Inflammatory macrophage treated with lipopolysaccharide for 4 hours (primary cell): Measurements from ENCODE around the gene COL6A2.
"Not testable (repeated sequence)": the region's sequence is repeated elsewhere in the genome, so short reads cannot be mapped to it uniquely, and the experiment has no call there.

Experiments
- DNase-seq: peaks from one replicate; pipeline ENCODE4 v3.0.0-alpha.2; 2020

The COL6A2 gene

DNA sequence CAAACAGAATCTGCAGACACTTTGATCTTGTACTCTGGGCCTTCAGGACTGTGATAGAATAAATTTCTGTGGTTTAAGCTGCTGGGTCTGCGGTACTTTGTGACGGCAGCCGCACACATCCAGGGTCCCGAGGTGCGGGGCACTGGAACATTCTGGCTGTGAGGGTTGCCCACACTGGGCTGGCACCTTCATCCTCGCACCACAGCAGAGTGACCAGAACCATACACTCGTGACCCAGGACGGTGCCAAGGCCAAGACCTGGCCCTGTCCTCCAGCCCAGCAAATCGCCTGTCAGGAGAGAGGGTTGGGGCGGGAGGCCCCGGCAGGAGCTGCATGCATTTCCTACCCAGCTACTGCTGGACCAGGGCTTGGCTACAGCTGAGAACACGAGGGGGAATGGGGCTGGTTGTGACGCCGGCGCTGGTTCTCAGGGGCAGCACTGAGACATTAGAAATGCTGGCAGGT lies 60.1 kb downstream of the COL6A2 start:
- DNase-seq = no peak

DNA sequence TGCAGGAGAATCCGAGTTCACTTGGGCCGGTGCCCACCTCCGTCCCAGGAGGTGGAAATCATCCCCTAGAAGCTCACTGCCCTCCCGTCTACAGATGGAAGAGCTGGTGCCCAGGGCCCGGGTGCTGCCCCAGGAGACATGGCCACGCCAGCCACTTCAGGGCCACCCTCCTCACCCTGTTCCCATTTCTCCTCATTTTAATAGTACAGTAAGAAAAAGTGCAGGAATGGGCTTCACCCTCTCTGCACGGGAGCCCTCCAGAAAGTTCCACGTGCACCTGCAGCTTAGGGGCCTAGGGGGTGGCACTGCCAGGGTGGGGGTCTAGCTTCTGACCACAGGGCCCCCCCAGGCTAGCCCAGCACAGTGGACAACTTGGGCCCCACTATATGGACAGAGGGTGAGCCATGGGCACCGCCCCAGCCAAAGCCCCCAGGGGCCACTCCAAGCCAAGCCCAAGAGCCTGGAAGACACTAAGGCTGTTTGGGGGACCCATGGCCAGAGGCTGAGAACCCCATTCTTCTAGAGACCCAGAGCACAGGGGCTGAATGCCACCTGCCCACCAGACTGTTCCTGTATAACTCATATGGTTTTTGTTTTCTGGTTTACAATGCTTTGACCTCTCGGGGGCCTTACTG lies 60.9 kb downstream of the COL6A2 start:
- DNase-seq = no peak

DNA sequence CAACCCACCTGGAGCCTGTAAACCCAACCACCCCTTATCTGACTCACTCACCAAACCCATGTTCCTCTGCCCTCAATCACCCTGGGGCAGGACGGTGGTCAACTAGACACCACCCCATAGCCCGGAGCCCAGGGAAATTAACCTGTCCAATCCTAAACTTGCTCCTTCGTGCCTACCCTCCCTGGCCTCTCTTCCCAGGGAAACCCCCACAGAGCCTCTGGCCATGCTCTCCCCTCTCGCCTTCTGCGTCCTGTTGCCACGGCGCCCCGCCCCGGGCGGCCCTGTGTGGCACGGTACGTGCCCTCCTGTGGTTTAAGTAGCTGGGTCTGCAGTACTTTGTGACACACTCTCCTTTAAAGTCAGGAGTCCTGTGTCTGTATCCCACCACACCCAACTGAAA lies 61.5 kb downstream of the COL6A2 start:
- no peak for DNase-seq

DNA sequence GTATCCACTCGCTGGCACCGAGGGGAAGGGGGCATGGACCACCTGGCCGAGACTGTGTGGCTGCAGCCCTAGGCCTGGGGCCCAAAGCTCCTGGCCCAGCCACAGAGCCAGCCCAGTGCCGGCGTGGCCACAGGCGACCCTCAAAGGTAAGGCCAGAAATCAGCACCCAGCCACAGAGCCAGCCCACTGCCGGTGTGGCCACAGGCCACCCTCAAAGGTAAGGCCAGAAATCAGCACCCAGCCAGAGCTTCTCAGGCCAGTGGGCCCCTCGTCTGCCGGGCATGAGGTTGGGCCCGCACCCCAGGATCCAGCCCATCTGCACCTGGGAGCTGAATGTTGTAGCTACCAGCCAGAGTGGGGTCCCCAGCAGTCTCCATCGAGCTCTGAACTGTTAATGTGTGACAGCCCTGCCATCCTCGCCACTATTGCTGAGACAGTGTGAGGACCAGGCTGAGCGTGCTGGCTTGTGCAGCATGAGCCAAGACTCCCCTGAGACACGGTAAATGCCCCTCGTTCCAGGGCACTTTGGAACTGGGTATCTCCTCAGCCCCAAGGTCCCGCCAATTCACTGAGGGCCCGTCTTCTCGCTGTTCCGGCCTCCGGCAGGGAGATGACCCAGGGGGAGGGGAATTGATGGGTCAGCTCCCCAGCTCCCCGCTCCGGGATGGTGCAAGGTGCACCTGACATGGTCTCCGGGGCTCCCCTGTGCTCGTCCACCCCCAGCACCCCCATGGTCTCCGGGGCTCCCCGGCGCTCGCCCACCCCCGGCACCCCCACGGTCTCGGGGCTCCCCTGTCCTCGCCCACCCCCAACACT lies 62.1 kb downstream of the COL6A2 start:
- DNase-seq = no peak

DNA sequence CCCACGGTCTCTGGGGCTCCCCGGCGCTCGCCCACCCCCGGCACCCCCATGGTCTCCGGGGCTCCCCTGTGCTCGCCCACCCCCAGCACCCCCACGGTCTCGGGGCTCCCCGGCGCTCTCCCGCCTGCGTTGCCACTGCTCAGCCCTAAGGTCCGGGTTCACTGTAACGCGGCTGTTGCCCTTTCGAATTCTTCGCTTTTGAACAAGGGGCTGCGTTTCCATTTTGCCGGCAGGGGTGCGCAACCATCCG lies 62.7 kb downstream of the COL6A2 start:
- no peak for DNase-seq

DNA sequence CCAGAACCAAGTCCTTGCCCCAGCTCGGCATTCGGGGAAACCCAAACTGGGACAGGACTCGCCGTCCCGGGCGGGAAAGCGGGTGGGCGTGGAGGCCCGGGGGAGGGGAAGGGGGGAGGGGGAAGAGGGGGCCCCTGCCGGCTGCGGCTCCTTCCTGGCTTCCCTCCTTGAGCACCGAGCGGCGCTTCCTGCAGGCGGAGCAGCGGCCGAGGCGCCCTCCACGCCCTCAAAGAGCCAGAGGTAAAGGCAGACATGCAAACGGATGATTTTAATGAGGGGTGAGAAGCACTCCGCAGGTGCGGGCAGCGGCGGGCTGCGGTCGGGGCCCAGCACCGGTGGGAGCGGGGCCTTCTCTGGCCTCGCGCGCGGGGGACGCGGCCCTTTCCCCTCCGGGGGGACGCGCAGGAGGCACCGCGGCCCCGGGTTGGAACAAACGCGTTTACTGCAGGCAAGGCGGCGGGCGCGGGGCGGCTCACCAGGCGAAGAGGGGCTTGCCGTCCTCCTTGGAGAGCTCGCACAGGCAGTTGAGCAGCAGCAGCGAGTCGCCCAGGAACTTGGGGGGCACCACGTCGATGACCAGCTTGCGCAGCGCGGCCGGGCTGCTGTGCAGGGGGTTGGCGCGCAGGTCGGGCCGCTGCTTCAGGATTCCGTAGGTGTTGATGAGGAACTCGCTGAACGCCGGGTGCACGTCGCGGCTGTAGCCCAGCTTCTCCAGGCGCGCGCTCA lies 63.2 kb downstream of the COL6A2 start:
- no peak for DNase-seq

DNA sequence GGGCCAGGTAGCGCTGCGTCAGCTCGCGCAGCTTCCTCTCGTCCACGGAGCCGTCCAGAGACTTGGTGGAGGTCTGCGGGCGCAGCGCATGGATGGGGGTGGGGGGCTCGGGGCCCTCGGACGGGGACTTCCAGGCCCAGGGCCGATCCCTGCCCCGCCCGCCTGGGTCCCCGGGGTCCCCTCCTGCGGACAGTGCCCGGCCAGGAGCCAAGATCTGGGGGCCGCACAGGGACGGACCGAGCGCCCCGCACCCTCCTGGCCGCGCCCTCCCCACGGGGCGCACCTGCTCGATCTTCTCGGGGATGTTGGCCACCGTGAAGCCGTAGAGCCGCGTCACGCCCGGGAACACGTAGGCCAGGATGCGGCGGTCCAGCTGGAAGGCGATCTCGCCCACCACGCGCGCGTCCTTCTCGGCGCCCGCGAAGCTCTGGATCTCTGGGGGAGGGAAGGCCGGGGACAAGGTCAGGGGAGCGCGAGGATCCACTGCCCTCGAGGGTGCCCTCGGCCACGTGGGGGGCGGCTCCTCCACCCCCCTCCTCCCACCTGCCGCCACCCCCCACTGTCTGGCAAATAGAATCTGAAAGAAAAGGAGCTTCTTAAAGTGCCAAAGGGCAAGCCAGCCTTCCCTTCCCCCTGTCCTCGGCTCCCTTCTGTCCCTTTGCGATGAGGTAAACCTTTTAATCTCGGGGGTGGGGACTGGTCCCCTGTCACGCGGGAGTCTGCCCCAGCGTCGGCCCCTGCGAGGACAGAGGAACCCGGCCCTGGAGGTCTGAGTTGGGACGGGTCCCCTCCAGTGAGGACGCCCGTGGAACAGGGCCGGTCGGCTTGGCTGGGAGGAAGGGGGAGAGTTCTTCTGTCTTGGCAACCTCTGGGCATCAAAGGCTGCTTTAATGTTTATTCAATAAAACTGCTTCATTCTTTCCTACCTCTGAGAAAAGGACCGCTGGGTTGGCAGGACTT lies 64.0 kb downstream of the COL6A2 start:
- no peak for DNase-seq

DNA sequence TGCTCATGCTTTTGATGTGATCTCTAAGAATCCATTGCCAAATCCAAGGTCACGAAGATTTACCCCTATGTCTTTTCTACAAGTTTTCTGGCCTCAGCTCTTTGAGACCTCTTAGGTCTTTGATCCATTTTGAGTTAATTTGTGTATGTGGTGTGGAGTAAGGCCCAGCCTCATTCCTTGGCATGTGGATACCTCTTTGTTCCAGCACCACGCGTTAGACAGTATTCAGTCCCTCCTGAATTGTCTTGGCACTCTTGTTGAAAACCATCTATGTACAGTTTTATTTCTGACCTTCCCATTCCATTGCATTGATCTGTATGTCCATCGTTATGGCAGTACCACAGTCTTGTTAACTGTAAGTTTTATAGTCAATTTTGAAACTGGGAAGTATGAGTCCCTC lies 65.5 kb downstream of the COL6A2 start:
- DNase-seq = no peak

DNA sequence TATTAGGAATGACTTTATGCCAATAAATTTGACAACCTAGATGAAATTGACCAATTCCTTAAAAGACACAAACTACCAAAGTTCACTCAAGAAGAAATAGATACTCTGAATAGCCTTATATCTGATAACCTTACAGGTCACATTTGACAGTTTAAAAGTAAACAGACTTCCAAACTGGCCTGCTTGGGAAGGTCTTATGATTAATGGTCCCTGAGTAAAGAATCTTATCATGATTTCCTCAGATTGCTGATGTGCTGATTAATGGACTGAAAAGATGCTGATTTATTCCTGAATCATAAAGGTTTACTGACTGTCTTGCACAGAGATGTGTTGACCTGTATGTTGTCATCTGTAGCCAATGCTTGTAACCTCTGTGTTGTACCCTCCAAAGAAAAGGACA lies 67.2 kb downstream of the COL6A2 start:
- DNase-seq = no peak

DNA sequence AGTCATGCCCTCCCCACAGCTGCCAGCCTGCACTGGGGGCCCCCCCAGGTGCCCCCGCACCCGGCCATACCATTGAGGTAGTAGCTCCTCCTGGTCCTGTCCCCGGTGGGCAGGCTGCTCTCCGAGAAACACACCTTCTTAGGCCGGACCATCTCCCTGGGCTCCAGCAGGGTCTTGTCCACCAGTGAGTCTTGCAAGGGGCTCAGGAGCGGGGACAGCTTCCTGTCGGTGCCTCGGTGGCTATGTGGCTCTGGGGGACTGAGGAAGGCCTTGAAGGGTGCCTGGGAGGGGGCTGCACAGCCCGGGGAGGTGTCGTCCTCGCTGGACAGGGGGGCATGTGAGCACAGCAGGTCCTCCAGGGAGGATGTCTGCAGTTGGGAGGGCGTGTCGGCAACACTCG lies 70.3 kb downstream of the COL6A2 start:
- no peak for DNase-seq

DNA sequence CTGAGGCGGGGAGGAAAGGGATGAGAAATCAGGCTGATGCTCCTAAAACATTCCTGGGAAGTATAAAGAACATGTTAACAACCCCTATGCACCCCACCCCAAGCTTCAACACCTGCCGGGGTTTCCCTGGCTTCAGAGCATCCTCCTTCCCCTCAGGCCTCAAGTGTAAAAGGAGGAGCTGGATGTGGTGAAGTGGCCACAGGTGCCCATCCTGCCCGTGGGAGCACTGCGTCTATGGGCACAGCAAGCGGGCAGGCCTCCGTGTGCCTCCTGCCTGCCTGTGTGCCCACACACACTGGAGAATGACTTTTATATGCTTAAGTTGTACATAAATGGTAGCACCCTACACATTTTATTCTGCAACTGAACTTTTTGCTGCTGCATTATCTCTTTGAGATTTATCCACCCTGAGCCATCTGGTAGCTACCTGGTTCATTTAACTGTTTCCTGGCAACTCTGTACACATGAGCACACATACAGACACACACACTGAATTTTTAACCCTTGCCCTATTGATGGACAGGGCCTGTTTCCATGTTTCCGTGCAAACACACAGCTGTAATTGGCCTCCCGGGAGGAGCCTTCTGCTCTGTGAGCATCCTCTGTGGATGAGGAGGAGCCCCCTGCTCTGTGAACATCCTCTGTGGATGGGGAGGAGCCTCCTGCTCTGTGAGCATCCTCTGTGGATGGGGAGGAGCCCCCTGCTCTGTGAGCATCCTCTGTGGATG lies 70.9 kb downstream of the COL6A2 start:
- no peak for DNase-seq

DNA sequence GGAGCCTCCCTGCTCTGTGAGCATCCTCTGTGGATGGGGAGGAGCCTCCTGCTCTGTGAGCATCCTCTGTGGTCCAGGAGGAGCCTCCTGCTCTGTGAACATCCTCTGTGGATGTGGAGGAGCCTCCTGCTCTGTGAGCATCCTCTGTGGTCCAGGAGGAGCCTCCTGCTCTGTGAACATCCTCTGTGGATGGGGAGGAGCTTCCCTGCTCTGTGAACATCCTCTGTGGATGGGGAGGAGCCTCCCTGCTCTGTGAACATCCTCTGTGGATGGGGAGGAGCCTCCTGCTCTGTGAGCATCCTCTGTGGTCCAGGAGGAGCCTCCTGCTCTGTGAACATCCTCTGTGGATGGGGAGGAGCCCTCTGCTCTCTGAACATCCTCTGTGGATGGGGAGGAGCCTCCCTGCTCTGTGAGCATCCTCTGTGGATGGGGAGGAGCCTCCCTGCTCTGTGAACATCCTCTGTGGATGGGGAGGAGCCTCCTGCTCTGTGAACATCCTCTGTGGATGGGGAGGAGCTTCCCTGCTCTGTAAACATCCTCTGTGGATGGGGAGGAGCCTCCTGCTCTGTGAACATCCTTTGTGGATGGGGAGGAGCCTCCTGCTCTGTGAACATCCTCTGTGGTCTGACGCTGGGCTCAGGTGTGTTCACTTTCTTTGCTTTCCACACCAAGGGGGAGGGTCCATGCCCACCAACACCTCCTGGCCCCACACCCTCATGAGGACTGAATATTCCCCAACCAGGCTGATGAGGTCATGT lies 72.7 kb downstream of the COL6A2 start:
- DNase-seq = not testable (repeated sequence)

DNA sequence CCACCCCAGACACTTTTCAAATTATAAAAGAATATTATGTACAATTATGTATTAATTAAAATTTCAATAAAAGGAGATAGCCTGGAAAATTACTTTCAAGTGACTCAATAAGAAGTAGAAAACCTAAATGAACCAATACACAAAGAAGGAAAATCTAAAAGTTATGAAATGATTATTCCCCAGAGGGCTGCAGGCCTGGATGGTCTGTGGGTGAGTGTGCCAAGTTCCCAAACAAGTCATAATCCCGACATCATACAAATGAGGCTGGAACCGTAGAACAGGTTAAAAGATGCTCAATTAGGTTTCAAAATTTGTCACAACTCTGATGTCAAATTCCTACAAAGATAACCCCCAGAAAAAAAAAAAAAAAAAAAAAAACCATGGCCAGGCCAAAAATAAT lies 73.7 kb downstream of the COL6A2 start:
- no peak for DNase-seq

DNA sequence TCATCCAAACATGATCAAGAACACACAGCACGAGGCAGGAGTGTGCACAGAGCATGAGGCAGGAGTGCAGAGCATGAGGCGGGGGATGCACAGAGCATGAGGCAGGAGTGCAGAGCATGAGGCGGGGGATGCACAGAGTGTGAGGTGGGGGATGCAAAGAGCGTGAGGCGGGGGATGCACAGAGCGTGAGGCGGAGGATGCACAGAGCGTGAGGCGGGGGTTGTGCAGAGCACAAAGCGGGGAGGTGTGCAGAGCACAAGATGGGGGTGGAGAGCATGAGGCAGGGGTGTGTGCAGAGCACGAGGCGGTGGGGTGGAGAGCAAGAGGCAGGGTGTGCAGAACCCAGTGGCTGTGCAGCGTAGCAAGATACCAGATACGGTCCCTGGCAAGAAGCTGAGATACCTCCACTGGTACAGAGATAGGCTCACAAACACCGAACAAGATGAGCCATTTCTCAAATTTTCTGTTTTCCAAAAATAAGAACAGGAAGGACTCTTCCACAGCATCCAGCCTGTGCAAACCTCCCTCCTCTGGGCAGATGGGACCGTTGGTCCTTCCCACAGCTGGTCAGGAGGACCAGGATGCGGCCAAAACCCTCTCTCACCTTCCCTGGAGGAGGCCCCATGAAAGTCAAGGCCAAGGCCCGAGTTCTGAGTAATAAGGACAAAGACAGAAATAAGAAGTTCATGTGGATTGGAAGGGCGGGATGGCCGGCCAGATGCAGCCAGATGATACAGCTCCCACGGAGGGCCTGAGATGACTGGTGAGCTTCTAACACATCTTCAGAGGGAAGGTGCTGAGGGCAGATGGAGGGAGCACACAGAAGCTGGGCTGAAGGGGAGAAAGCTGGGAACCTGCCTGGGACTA lies 74.3 kb downstream of the COL6A2 start:
- no peak for DNase-seq

DNA sequence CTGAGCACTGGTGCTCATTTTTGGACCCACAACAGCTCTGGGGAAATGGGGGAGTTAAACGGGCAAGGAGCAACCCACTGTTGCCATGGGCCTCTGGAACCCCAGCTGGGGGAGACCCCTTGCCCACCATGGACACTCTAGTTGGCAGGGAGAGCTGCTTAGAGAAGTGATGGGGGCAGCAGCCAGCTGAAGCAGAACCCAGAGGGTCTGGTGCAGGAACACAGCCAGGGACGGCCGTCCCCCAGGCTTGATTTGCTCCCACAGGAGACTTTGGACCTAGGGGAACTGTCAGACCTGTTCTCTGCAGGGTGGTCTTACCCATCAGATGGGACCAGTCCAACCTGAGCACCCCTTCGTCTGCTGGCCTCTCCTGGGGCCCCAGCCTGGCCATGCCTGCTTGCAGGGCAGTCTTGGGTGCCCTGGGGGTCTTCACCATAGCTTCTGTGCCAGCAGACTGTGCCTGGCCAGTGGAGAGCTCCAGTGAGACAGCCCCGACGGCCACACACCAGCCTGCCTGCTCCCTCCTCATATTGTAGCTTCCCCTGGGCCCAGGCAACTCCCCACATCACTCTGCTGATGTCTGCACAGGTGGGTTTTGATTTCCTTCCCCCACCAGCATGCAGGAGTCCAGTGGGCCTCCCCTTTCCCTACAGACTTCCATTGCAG lies 75.1 kb downstream of the COL6A2 start:
- DNase-seq = no peak

DNA sequence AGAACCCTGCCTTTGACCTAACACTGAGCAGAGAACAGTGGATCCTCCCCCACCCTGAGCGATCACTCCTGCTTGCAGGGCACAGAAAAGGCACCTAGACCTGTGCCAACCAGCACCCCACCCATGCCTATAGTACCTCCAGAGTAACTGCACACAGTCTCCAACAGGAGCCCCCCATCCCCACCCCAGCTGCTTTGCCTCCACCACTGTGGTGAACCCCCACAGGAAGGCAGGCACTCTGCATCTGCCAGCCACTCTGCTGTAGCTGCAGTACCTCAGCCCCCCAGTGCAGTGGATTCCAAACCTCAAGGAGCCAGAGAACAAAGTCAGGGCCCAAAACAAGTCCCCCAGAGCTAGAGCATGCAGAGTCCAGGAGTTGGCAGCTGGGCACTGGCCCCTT lies 75.7 kb downstream of the COL6A2 start:
- DNase-seq = no peak

DNA sequence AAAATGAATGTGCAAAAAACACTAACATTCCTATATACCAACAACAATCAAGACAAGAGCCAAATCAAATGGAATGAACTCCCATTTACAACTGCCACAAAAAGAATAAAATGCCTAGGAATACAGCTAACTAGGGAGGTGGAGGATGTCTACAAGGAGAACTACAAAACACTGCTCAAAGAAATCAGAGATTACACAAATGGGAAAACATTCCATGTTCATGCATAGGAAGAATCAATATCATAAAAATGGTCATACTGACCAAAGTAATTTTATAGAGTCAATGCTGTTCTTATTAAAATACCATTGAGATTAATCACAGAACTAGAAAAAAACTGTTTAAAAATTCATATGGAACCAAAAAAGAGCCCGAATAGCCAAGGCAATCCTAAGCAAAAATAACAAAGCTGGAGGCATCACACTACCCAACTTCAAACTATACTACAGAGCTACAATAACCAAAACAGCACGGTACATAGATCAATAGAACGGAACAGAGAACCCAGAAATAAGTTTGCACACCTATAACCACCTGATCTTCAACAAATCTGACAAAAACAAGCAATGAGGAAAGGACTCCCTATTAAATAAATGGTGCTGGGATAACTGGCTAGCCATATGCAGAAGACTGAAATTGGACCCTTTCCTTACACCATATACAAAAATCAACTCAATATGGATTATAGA lies 78.7 kb downstream of the COL6A2 start:
- not testable (repeated sequence) for DNase-seq

DNA sequence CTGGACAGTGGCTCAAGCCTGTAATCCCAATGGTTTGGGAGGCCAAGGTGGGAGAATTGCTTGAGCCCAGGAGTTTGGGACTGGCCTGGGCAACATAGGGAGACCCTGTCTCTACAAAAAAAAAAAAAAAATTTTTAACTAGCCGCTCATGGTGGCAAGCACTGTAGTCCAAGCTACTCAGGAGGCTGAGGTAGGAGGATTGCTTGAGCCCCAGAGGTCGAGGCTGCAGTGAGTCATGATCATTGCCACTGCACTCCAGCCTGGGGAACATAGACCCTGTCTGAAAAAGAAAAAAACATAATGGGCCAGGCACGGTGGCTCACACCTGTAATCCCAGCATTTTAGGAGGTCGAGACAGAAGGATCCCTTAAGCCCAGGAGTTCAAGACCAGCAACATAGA lies 81.0 kb downstream of the COL6A2 start:
- no peak for DNase-seq
